GM20000 (cell line): ENCODE results near the gene PTPRG.

ENCODE experiments used
- DNase-seq: peaks from one replicate; pipeline ENCODE4 v3.0.0; 2012; ENCODE audit warnings: low spot score
- CTCF ChIP-seq: IDR thresholded peaks from 2 replicates; pipeline ENCODE4 v1.5.1; 2012; ENCODE audit warnings: mild to moderate bottlenecking, control low read depth; ENCODE audit errors: extremely low read depth, missing control alignments

PTPRG gene

GRCh38 chr3:62276658-62277180 lies 715.3 kb downstream of the PTPRG start:
- DNase-seq = no peak
- TF ChIP-seq CTCF = no peak

GRCh38 chr3:62277450-62277849 lies 716.1 kb downstream of the PTPRG start:
- TF ChIP-seq CTCF = no peak
- no peak for DNase-seq

GRCh38 chr3:62277986-62278385 lies 716.6 kb downstream of the PTPRG start:
- no peak for TF ChIP-seq CTCF
- DNase-seq = no peak

- DNase-seq = no peak
- no peak for TF ChIP-seq CTCF
Observed at GRCh38 chr3:62281726-62282125, 720.4 kb downstream of the PTPRG start.

- no peak for DNase-seq
- TF ChIP-seq CTCF = no peak
Observed at GRCh38 chr3:62284442-62284841, 723.1 kb downstream of the PTPRG start.

- DNase-seq = no peak
- TF ChIP-seq CTCF = no peak
Observed at GRCh38 chr3:62287392-62287927, 726.1 kb downstream of the PTPRG start.

GRCh38 chr3:62289922-62290321 lies 728.6 kb downstream of the PTPRG start:
- DNase-seq = no peak
- TF ChIP-seq CTCF = no peak
